ENCODE measurements around the gene SPTB.

The SPTB gene

GRCh38 chr14:64730681-64731080 lies 149.0 kb downstream of the SPTB start:
- no peak for TF ChIP-seq CTCF (conservative IDR thresholded peaks at IDR 0.05)
- H3K27ac ChIP-seq, result no peak overlapping the region

GRCh38 chr14:64730061-64730440 lies 149.7 kb downstream of the SPTB start:
- H3K27ac ChIP-seq, result no peak overlapping the region
- no peak for TF ChIP-seq CTCF (conservative IDR thresholded peaks at IDR 0.05)

GRCh38 chr14:64729386-64730060 lies 150.2 kb downstream of the SPTB start:
- H3K27ac ChIP-seq, result no peak overlapping the region
- TF ChIP-seq CTCF (conservative IDR thresholded peaks at IDR 0.05), result no peak

GRCh38 chr14:64728856-64729255 lies 150.9 kb downstream of the SPTB start:
- no peak for TF ChIP-seq CTCF (conservative IDR thresholded peaks at IDR 0.05)
- no peak overlapping the region for H3K27ac ChIP-seq

GRCh38 chr14:64728106-64728505 lies 151.6 kb downstream of the SPTB start:
- no peak overlapping the region for H3K27ac ChIP-seq
- no peak for TF ChIP-seq CTCF (conservative IDR thresholded peaks at IDR 0.05)

GRCh38 chr14:64727551-64728071 lies 152.1 kb downstream of the SPTB start:
- no peak for TF ChIP-seq CTCF (conservative IDR thresholded peaks at IDR 0.05)
- H3K27ac ChIP-seq, result no peak overlapping the region

- no peak for TF ChIP-seq CTCF (conservative IDR thresholded peaks at IDR 0.05)
- H3K27ac ChIP-seq, result no peak overlapping the region
These were observed 153.2 kb downstream of the SPTB start for GRCh38 chr14:64726585-64726890.
